SU-DHL-6 (cell line): ENCODE measurements around the gene CD93.

Source experiments
- H2AFZ ChIP-seq: fragments of 200-600 bp; sonication (generic); 2 replicates; pipeline ENCODE4 v1.6.1; 2014; ENCODE audit warnings: low read depth, mild to moderate bottlenecking, moderate library complexity, mixed read lengths, antibody characterized with exemption, low read length; ENCODE audit not compliant: severe bottlenecking
- H3F3A ChIP-seq: fragments of 200-600 bp; shearing (Covaris generic); 2 replicates; pipeline ENCODE4 v1.6.0; 2016; ENCODE audit warnings: antibody characterized with exemption, mild to moderate bottlenecking; ENCODE audit not compliant: insufficient read depth
- H3K27ac ChIP-seq: fragments of 200-600 bp; sonication (generic); 2 replicates; pipeline ENCODE4 v1.5.1; 2016; ENCODE audit warnings: low read depth, mild to moderate bottlenecking, low read length, moderate library complexity, mixed read lengths
- H3K27me3 ChIP-seq: fragments of 200-600 bp; sonication (generic), shearing (Covaris generic); 2 replicates; pipeline ENCODE4 v1.6.0; 2014; ENCODE audit warnings: mild to moderate bottlenecking, low read length
- H3K36me3 ChIP-seq: fragments of 200-600 bp; sonication (generic); 2 replicates; pipeline ENCODE4 v1.6.1; 2014; ENCODE audit warnings: mild to moderate bottlenecking, low read length, mixed read lengths
- H3K4me2 ChIP-seq: fragments of 300-600, 200-600 bp; shearing (Covaris generic), sonication (generic); 2 replicates; pipeline ENCODE4 v1.6.0; 2014; ENCODE audit warnings: low read length, low read depth, mild to moderate bottlenecking; ENCODE audit not compliant: poor library complexity, severe bottlenecking
- H3K4me3 ChIP-seq: fragments of 200-600 bp; sonication (generic); 2 replicates; pipeline ENCODE4 v1.5.1; 2014; ENCODE audit warnings: antibody characterized with exemption, low read length, mild to moderate bottlenecking, mixed read lengths; ENCODE audit not compliant: insufficient read depth, poor library complexity, severe bottlenecking
- H3K79me2 ChIP-seq: fragments of 200-600 bp; sonication (generic); 2 replicates; pipeline ENCODE4 v1.6.1; 2014; ENCODE audit warnings: mild to moderate bottlenecking, low read length, moderate library complexity; ENCODE audit not compliant: insufficient read depth
- H3K9ac ChIP-seq: fragments of 200-600 bp; sonication (generic); 2 replicates; pipeline ENCODE4 v1.7.0; 2014; ENCODE audit warnings: mild to moderate bottlenecking, low read length
- H3K9me2 ChIP-seq: fragments of 200-600 bp; sonication (generic); replicated peaks from 2 replicates; pipeline ENCODE4 v1.6.1; 2014; ENCODE audit warnings: low read length; ENCODE audit not compliant: insufficient read depth
- H3K9me3 ChIP-seq: fragments of 200-600 bp; sonication (generic); 2 replicates; pipeline ENCODE4 v1.6.1; 2014; ENCODE audit warnings: low read length, mixed read lengths; ENCODE audit not compliant: insufficient read depth
- H4K20me1 ChIP-seq: fragments of 200-600 bp; sonication (generic); 2 replicates; pipeline ENCODE4 v1.6.1; 2014; ENCODE audit warnings: low read depth, mild to moderate bottlenecking, antibody characterized with exemption, low read length, moderate library complexity, mixed read lengths
- EZH2phosphoT487 ChIP-seq: fragments of 200-600 bp; sonication (generic), shearing (Covaris generic); conservative IDR thresholded peaks from 2 replicates; pipeline ENCODE4 v1.6.1; 2018; ENCODE audit warnings: mild to moderate bottlenecking, antibody characterized with exemption, low read length, moderate library complexity, mixed read lengths
- TF ChIP-seq, protein P1 (sequence below): fragments of 200-600 bp; sonication (generic); IDR thresholded peaks from one replicate; pipeline ENCODE4 v1.5.1; 2017; ENCODE audit warnings: antibody characterized with exemption, mild to moderate bottlenecking, low read length, moderate library complexity; ENCODE audit not compliant: insufficient read depth, poor library complexity, severe bottlenecking

The CD93 gene

DNA sequence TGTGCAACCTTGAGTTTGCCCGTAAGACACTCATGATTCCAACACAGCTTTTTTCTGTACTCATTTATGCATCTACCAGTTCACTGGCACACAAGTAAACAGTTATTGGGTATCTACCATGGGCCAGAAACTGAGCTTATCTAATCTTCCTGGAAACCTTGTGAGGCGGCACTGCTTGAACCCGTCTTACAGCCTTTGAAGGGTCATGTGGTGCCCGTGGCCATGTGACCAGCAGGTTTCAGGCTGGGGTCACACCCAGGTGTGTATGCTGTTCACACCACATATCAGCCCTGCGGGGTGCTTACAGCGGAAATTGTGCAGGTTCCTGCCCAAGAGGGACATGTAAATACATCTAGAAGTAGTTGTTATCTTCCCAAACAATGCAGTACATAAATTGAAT, 42.7 kb downstream of the CD93 start:
- no peaks in the 10 kb centered on the region for H3K9me2 ChIP-seq
- no peak overlapping the region for H2AFZ ChIP-seq
- no peaks in the 10 kb centered on the region for H3K36me3 ChIP-seq
- H3K79me2 ChIP-seq: no peaks in the 10 kb centered on the region
- H3K9ac ChIP-seq: no peak overlapping the region
- H3K4me2 ChIP-seq: no peak overlapping the region
- no peaks in the 10 kb centered on the region for H3K9me3 ChIP-seq
- H3K27me3 ChIP-seq: no peaks in the 10 kb centered on the region
- H3K4me3 ChIP-seq: no peak overlapping the region
- H4K20me1 ChIP-seq: no peaks in the 10 kb centered on the region
- no peak for TF ChIP-seq EZH2phosphoT487
- TF ChIP-seq, protein P1, sequence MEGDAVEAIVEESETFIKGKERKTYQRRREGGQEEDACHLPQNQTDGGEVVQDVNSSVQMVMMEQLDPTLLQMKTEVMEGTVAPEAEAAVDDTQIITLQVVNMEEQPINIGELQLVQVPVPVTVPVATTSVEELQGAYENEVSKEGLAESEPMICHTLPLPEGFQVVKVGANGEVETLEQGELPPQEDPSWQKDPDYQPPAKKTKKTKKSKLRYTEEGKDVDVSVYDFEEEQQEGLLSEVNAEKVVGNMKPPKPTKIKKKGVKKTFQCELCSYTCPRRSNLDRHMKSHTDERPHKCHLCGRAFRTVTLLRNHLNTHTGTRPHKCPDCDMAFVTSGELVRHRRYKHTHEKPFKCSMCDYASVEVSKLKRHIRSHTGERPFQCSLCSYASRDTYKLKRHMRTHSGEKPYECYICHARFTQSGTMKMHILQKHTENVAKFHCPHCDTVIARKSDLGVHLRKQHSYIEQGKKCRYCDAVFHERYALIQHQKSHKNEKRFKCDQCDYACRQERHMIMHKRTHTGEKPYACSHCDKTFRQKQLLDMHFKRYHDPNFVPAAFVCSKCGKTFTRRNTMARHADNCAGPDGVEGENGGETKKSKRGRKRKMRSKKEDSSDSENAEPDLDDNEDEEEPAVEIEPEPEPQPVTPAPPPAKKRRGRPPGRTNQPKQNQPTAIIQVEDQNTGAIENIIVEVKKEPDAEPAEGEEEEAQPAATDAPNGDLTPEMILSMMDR: no peak
- no peak overlapping the region for H3K27ac ChIP-seq
- no peaks in the 10 kb centered on the region for H3F3A ChIP-seq

DNA sequence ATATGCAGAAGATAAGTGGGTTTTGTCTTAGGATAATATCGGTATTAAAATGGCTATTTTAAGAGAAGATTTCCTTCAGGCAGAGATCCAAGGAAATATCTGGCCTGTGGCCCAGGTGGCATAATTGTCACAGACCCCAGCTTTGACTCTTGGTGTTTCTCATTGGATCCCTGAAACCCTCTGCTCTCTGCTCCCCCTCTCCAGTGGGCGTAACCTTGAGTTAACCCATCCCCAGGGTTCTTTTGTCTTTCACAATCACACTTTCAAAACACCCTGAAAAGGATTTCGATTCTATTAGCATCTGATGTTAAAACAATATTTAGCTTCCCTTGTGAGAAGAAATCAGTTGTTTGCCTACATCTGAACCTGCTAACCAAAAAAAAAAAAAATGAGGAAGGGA, 43.9 kb downstream of the CD93 start:
- no peaks in the 10 kb centered on the region for H3K9me3 ChIP-seq
- TF ChIP-seq, protein P1: no peak
- no peak for TF ChIP-seq EZH2phosphoT487

DNA sequence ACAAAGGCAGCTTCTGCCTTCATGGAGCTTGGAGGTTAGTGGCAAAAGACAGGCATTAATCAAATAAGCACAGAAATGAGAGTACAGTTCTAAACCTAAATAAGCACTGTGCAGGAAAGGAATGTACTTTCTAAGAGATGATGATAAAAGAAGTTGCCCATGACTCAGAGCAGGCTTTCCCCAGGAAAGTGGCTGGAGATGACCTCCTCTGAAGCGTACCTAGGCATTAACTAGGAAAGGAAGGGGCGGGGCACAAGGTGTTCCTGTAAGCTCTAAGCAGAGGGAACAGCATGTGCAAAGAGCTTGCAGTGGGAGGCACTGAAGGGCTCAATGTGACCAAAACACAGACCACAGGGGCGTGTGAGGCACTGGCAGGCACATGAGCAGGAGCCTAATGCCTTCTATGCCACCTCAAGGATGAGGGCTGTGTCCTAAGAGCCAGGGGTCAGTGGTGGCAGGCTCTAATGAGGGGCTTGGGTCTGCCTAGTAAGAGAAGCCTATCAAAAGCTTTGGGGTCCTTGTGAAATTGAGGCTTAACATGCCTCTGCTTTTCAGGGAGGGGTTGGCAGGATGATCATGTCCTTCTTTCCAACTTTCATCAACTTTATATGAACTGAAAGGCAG, 46.1 kb downstream of the CD93 start:
- TF ChIP-seq, protein P1: no peak
- no peak for TF ChIP-seq EZH2phosphoT487
- no peaks in the 10 kb centered on the region for H4K20me1 ChIP-seq
- H3K27ac ChIP-seq: no peak overlapping the region
- H2AFZ ChIP-seq: no peak overlapping the region
- no peaks in the 10 kb centered on the region for H3K79me2 ChIP-seq
- no peaks in the 10 kb centered on the region for H3K9me3 ChIP-seq
- no peak overlapping the region for H3K4me2 ChIP-seq
- H3K36me3 ChIP-seq: no peaks in the 10 kb centered on the region
- no peaks in the 10 kb centered on the region for H3K9me2 ChIP-seq
- H3K9ac ChIP-seq: no peak overlapping the region
- H3K27me3 ChIP-seq: no peaks in the 10 kb centered on the region
- H3F3A ChIP-seq: no peaks in the 10 kb centered on the region
- no peak overlapping the region for H3K4me3 ChIP-seq

More for the DNA sequence above, 43.9 kb downstream of the CD93 start:
- no peak overlapping the region for H3K4me3 ChIP-seq
- no peak overlapping the region for H3K4me2 ChIP-seq
- no peak overlapping the region for H3K27ac ChIP-seq
- no peak overlapping the region for H2AFZ ChIP-seq
- no peaks in the 10 kb centered on the region for H3K9me2 ChIP-seq
- no peaks in the 10 kb centered on the region for H3F3A ChIP-seq
- H4K20me1 ChIP-seq: no peaks in the 10 kb centered on the region
- H3K79me2 ChIP-seq: no peaks in the 10 kb centered on the region
- H3K27me3 ChIP-seq: no peaks in the 10 kb centered on the region
- H3K36me3 ChIP-seq: no peaks in the 10 kb centered on the region
- H3K9ac ChIP-seq: no peak overlapping the region
